ENCODE results near the gene FNBP1.

GRCh38 chr9:129853614-129854013 is 189.4 kb downstream of the FNBP1 start:
- TF ChIP-seq CTCF (IDR thresholded peaks at IDR 0.05) (no peak), EZH2 (IDR thresholded peaks at IDR 0.05) (no peak)
